Transverse colon (tissue), 4 donors: ENCODE results near the gene TFAP2A.

Experiments
- CTCF ChIP-seq, 5 experiments: fragments of 200-600 bp in 3 of 5; fragments of 450-650 bp in 2 of 5; sonication (generic) in 3 of 5; IDR thresholded peaks; 1 replicate in 2 of 5; 2 replicates in 3 of 5; pipeline ENCODE4 v1.5.1; 2016 to 2017; ENCODE audit warnings: antibody characterized with exemption in 5 of 5, inconsistent platforms in 3 of 5, mild to moderate bottlenecking in 2 of 5, moderate library complexity in 1 of 5
- POLR2A ChIP-seq: fragments of 450-650 bp; IDR thresholded peaks from one replicate; pipeline ENCODE4 v1.6.1; 2016; ENCODE audit warnings: antibody characterized with exemption, mild to moderate bottlenecking, moderate library complexity
- POLR2AphosphoS5 ChIP-seq, 3 donors: sonication (generic); formaldehyde crosslinking; IDR thresholded peaks; one replicate each; pipeline ENCODE4 v1.6.1; 2016; ENCODE audit warnings: antibody characterized with exemption in 3 of 3

GRCh38 chr6:10355115-10355702, 59.7 kb downstream of the TFAP2A start:
- TF ChIP-seq POLR2AphosphoS5 (IDR thresholded peaks at IDR 0.05) = no peak
- TF ChIP-seq POLR2A = no peak
- no peak for TF ChIP-seq CTCF (IDR thresholded peaks at IDR 0.05)
